NCI-H774 (cell line): ENCODE data around the gene GATA1.

Experiments used
- DNase-seq: peaks from one replicate; lab custom pipeline; 2025; lab: John Stamatoyannopoulos, UW

Gene GATA1

DNA sequence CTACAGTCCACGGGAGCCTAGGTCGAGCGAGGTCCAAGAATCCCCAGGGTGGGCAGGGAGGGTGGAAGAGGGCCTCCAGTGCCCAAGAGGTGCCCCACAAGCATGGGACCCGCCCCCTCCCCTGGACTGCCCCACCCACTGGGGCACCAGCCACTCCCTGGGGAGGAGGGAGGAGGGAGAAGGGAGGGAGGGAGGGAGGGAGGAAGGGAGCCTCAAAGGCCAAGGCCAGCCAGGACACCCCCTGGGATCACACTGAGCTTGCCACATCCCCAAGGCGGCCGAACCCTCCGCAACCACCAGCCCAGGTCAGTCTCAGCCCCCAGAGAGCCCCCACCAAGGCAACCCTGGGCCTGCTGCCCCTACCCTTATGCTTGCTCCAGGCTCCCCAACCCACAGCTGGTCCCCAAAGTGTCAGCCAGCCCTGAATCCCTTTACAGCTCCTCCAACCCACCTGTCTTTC is at the start of gene GATA1:
TSS of gene GATA1 (plus strand) at position 250 of the 460 bp plus-strand sequence. CDS start 4,520 bp downstream, outside the sequence.
- no peak for DNase-seq

GRCh38 chrX:48736878-48737212 is 49.5 kb upstream of the GATA1 start:
- no peak for DNase-seq

DNA sequence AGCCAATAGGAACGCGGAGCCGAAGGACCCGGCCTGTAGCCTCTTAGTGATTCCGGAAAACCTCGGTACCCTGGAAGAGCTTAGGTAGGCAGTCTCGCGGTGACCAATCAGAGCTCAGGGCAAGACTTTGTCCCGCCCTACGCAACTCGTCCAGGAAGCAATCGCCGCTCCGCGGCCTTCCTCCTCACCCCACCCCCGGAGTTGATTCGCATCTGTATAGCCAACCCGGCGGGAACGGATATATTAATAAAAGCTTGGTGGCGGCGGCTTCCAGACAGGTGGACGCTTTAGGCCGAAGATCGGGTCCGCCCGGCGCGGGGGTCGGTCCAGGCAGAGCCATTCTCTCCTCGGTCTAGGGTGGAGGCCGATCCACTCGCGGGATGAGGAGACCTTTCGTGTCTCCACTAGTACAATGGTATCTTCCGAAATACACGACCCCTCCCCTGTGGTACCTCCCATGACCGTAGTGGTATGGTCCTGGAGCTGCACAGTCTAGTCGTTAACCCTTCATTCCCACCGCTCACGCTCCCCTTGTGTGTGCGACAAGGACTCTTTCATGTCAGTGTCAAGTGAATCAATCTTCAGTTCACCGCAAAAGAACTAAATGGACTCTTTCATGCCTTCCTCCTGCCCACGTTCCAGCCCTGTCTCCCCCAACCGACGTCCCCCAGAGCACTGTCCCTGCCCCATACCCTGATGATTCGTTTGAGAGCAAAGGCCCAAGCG is 49.0 kb upstream of the GATA1 start:
- DNase-seq = peak; percentile 90

DNA sequence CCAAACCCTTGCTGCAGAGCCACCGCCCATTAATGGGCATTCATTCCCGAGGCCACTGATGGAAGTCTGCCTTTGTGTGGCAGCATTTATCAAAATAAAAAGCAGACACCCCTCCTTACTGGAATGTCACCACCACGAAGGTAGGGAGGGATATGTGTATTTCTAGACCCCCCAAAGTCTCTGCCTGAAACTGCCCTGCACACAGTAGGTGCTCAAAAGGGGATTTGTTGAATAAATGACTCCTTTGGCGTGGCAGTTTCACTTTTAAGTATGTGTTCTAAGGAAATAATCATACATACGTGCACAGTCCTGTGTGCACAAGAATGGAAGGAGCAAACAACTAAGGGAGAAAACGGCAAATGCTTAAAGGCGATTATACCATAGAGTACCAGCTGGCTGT is 48.5 kb upstream of the GATA1 start:
- DNase-seq = no peak

DNA sequence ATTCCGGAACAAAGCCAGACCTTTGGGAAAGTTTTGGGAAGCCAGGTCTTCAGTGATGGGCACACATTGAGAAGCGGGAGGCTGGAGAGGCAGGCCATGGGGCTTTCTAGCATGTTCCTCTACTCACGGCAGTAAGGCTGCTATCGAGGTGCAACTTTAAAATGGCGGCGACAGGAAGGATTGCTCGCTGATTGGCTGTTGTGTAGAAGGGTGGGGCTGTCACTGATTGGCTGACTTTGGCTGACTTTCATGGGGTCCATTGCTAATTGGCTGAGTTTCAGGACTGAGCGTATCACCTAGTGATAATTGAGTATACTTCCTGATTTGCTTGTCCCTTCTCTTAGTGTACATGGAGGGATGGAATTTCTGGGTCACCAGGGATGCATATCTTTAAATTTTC is 44.6 kb upstream of the GATA1 start:
- no peak for DNase-seq

DNA sequence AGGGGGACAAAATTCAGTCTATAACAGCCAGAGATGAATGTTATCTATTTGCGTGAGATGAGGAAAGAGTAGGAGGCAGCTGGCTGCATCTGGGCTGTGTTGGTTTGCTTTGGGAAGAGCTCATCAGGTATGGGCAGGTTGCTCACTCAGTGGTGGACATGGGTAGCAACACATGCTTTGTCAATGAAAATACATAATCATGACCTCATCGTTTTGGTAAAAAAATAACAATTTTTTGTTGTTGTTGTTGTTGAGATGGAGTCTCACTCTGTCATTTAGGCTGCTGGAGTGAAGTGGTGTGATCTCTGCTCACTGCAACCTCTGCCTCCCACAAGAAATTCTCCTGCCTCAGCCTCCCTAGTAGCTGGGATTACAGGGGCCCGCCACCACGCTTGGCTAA is 41.2 kb upstream of the GATA1 start:
- no peak for DNase-seq

DNA sequence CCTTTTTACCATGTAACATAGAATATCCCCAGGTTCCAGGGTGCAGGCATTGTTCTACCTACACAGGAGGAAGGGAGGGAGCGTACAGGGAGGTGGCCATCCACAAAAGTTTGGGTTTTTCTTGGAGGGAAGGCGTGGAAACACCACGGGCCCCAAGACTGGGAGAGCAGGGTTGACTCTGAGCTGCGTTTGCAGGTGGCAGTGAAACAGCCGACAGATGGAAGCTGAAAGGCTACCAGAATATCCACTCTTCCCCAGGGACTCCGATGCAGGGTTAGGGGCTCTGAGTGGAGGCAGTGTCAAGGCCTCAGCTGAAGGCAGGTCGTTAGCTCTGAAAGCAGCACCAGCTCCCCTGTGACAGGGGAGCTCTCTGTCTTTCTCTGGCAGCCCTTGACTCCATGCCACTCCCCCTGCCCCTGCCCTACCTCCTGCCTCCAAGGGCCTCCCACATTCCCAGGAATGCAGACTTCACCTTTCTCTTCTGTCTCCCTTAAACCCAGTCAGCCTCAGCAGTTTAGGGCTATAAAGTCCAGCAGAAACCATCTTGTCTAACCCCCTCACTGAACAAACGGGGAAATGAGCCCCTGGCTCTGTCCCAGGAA is 38.9 kb upstream of the GATA1 start:
- no peak for DNase-seq

DNA sequence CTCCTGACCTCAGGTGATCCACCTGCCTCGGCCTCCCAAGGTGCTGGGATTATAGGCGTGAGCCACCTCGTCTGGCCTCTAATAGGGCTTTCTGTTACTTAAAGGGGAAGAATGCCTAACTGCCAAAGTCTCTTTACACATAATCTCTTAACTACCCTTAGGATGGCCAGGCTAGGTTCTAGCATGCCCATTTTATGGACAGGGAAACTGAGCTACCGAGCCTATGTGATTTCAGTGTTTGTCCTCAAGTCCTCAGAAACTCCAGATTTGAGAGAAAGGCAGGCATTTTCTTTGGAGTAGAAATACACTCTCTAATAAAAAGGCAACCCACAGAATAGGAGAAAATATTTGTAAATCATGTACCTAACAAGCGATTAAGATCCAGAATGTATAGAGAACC is 37.2 kb upstream of the GATA1 start:
- no peak for DNase-seq

DNA sequence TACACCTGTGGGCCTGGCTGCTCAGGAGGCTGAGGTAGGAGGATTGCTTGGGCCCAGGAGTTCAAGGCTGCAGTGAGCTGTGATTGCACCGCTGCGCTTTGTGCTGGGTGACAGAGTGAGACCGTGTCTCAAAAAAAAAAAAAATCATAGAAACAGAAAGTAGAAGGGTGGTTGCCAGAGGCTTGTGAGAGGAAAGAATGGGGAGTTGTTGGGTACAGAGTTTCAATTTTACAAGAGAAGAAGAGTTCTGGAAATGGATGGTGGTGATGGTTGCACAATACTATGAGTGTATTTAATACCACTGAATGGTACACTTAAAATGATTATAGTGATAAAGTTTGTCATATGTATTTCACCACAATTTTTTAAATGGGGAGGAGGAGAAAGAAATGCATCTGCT is 35.0 kb upstream of the GATA1 start:
- DNase-seq = no peak

GRCh38 chrX:48752498-48752897 is 33.9 kb upstream of the GATA1 start:
- DNase-seq = no peak

- no peak for DNase-seq
These were observed 32.6 kb upstream of the GATA1 start for GRCh38 chrX:48753708-48754228.

DNA sequence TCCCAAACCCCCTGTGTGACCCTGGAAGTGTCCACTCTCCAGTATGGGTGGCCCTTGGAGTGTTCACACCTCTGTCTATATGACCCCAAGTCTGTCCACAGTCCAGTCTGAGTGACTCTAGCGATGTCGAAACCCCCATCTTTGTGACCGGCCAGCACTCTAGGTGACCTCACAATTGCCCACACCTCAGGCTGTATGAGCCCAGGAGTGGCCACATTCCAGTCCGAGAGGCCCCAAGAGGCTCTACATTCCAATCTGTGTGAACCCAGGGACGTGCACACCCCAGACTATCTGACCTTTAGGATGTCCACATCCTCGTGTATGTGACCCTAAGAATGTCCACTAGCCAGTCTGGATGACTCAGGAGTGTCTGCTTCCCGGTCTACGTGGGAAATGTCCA is 32.2 kb upstream of the GATA1 start:
- no peak for DNase-seq

DNA sequence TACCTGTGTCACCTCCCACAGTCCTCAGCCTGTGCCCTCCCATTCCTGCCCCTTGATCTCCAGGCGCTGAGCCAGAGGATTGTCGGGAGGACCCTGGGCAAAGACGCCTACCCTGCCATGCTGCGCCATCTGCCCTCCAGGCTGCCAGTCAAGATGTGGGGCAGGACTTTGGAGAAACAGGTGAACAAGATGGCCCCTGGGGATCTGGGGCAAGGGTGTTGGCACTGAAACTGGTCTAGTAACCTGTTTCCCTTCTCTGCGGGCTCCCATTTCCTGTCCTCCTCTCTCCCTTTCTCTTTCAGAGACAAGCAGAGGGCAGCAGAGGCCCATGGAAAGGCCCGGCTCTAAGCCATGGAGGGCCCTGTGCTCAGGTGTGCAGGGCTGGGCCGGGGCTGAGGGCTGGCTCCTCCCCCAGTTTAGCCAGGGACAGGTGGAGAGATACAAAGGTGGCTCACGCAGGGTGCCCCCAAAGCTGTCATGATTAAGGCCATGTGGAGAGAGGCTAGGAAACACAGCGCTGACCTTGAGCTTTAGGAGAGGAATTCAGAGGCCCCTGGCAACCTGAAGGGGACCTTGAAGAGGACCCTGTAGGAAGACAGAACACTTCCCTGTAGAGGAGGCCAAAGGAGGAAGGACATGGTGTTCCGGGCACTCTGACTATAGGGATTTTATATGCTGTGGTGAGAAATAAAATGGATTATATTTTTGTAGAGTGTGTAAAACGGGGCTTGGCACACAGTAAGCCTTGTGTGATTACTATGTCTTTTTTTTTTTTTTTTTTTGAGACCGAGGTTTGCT is 24.5 kb upstream of the GATA1 start, which contains the start of gene GLOD5:
TSS of gene GLOD5 (plus strand) at position 74 of the 798 bp plus-strand sequence. CDS start at position 118, 44 bp downstream.
- peak; percentile 30 for DNase-seq

GRCh38 chrX:48769230-48769629 is 17.2 kb upstream of the GATA1 start:
- DNase-seq = no peak

DNA sequence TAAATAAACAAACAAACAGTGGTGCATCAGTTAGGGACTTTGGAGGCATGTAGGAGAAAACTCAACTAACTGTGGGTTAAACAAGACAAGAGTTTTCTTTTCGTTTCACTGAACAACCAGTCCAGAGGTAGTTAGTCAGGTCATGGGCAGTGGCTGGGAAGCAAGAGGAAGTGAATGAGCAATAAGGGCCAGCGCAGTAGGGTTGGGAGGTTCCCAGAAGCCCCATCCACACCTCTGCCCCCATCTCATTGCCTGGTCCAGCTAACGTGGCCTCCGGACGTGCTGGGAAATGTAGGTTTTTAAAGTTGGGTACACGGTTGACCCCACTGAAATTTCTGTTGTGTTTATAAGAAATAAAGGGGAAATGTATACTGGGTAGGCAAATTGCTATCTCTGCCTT is 16.1 kb upstream of the GATA1 start:
- DNase-seq = no peak

- DNase-seq = no peak
These were observed 13.8 kb upstream of the GATA1 start for GRCh38 chrX:48772602-48773001.

- DNase-seq = no peak
These were observed 9.5 kb upstream of the GATA1 start for GRCh38 chrX:48776818-48777439.

DNA sequence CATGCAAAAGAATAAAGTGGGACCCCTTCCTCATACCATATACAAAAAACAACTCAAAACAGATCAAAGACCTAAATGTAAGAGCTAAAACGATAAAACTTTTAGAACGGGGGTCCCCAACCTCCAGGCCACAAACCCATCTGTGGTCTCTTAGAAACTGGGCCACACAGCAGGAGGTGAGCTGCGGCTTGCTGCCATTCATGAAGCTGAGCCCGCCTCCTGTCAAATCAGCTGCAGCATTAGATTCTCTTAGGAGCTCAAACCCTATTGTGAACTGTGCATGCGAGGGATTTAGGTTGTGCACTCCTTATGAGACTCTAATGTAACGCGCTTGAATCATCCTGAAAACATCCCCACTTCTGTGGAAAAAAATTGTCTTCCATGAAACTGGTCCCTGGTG is 7.0 kb upstream of the GATA1 start:
- no peak for DNase-seq

GRCh38 chrX:48781705-48782104 is 4.7 kb upstream of the GATA1 start:
- no peak for DNase-seq

- DNase-seq = no peak
These were observed 4.2 kb upstream of the GATA1 start for GRCh38 chrX:48782216-48782615.

GRCh38 chrX:48782795-48783194 is 3.6 kb upstream of the GATA1 start:
- DNase-seq = no peak

DNA sequence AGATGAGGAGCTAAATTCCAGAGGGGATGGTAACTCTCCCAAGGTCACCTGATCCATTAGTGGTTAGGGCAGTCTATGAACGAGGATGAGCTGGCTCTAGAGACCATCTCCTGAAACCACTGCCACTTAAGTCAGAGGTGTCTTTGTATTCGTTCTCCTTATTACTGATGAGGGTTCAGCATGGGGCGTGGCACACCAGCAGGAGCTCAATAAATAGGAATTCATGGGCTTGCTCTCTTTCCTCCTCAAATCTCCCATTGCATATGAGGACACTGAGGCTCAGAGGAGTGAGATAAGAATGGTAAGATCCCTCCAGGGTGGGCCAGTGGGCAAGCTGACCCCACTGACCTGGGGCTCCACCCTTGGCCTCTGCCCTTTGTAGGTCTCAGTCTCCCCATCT is 1.7 kb upstream of the GATA1 start:
- no peak for DNase-seq
